NAMALWA (cell line): ENCODE data around the gene TSPAN5.
"Not testable (repeated sequence)": the region's sequence is repeated elsewhere in the genome, so short reads cannot be mapped to it uniquely, and the experiment has no call there.

Experiments
- DNase-seq: peaks from one replicate; pipeline ENCODE4 v3.0.0-alpha.2; 2015; ENCODE audit warnings: low spot score

TSPAN5 gene

DNA sequence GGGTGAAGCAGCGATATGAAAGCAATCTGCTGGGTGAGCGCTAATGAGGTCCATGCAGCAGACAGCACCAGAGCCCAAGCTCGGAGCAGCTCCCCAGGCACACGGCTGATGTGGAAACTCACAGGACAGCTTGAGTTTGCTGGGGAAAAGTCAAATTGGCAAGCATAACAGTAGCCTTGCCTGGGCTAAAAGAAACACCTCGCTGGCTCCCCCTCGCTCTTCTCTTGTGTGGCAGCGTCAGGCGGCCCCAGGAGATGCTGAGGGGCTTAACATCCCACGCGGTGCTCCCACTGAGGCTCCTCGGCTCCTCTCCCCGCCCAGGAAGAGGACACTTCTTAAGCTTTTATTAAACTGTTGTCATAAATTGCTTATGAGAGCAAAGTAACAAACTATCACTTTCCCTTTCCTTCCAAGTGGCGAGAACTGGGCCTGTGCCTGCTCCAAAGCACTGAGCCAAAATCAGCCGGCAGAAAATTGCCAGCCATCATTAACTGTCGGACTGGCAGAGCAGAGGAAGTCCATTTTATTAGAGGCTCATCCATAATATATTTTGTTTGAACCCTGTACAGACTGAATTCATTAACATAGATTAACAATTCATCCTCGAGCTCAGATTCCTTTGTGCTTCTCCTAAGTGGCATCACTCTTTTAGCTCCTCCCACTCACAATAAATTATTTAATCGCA lies 111.4 kb downstream of the TSPAN5 start:
- DNase-seq: no peak

DNA sequence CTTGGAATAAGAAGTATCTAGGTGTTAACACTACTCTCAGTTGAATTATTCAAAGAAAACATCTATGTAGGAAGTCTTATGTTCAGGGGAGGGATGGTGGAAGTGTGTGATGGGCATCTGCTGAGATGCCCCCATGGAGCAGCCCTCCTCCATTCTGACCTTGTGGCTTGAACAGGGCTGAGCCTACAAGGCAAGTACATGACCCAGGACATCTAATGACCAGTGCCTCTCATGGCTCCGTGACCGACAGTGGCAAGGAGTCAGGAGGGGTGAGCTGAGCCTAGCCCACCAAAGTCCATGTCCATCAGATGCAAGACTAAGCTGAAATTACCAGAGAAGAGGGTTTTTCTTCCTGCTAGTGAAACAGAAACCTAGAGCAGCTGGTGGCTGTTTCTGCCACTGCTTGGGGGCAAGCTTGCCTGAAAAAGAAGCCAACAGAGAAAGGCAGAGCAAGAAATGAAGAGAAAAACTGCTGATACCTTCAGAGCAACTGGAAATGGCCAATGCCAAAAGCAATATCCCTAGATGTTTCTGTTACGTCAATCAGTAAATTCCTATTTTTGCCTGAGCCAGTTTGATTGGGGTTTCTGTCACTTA lies 113.5 kb downstream of the TSPAN5 start:
- DNase-seq: no peak

DNA sequence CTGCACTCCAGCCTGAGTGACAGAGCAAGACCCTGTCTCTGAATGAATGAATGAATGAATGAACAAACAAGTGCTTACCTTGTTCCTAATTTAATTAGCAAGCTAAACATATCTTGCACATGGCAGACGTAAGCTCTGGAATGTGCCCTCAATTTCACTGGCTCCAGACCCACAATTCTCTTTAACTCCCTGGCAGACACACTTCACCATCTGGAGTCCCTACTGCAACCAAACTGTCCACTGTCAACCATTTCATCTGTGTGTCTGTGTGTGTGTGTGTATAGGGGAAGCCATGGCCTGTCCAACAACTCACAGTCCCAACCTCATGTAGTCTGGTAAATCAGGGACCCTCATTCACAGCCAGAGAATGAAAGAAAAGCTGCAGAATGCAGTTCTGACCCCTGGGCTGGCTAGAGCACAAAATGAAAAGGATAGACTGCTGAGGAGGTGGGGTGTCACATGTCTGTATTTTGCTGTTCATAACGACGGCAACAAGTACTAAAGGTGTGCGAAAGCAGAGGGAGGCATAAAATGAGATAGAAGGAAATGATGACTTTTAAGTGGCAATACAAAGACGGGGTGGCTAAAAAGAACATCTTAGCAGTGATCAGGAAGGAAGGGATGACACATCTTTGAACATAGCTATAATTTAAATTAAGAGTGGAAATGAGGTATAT lies 114.1 kb downstream of the TSPAN5 start:
- no peak for DNase-seq

DNA sequence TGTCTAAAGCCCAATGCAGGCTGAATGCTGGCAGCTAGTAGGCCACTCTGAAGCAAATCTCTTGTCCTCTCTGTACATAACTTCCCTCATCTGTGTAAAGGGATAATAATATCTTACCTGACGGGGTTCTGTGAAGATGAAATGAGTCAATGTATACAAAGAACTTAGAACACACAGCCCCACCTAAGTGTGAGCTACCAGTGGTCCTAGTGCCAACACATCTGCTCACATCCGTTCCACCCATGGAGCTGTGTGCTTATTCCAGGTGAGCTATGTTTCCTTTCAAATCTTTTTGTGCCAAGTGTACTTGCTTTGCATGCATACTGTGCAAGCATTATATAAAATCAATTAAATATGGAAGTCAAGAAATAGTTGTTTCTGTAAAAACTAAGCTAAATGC lies 116.4 kb downstream of the TSPAN5 start:
- DNase-seq: no peak

DNA sequence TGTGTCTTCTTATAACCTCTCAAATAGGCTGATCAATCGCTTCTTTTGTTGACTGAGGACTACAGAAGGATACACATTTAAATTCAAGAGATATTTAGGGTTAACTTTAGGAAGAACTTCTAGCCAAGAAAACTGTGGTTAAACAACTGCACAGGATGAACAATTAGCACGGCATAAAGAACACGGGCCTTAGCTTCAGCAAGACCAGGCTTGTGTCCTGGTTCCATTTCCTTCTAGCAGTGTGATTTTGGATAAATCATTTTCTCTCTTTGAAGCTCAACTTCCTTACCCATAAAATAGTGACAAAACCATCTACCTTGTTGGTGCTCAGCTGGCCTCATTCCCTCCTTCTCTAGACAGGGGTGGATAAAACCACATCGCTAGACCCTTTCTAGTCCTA lies 117.6 kb downstream of the TSPAN5 start:
- DNase-seq: no peak

DNA sequence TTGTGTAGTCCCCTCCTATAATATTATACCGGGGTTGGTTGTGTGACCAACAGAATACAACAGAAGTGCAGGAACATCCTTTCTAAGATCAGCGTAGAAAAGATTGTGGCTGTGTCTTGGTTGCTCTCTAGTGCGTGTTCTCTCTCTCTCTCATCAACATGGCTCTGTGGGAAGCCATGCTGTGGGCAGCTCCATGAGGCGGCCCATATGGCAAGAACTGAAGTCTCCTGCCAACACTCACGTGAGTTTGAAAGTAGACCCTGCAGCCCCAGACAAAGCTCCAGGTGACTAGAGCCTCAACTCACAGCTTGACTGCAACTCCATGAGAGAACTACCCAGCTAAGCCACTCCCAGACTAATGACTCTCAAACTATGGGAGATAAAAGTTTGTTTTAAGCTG lies 118.7 kb downstream of the TSPAN5 start:
- DNase-seq: no peak

DNA sequence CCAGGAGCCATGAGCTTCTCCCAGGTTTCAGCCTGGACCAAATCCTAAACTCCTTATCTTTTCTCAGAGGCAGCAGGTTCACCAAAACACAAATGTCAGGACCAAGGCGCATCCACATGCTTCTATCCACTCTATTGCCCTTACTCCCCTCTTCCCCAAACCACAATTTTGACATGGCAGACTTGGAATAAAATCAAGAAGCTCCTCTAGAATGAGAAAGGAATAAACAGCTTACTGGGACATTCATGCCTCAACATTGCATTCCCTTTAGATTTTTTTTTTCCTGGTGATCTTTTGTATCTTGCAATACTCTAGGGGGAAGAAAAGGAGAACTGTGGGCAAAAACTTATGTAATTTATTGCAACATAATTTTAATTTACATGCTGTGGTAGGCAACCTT lies 119.1 kb downstream of the TSPAN5 start:
- no peak for DNase-seq

DNA sequence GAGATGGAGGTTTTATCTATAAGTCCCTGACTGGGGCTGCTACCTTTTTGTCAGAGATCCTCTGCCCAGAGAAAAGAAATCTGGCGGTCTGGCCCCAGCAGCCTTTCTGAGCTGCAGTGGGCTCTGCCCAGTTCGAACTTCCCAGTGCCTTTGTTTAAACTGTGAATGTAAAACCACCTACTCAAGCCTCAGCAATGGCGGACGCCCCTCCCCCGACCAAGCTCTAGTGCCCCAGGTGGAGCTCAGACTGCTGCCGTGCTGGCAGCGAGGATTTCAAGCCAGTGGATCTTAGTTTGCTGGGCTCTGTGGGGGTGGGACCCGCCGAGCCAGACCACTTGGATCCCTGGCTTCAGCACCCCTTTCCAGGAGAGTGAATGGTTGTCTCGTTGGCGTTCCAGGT lies 121.8 kb downstream of the TSPAN5 start:
- no peak for DNase-seq

DNA sequence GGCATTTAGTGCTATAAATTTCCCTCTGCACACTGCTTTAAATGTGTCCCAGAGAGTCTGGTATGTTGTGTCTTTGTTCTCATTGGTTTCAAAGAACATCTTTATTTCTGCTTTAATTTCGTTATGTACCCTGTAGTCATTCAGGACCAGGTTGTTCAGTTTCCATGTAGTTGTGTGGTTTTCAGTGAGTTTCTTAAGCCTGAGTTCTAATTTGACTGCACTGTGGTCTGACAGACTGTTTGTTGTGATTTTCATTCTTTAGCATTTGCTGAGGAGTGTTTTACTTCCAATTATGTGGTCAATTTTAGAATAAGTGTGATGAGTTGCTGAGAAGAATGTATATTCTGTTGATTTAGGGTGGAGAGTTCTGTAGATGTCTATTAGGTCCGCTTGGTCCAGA lies 124.3 kb downstream of the TSPAN5 start:
- DNase-seq: not testable (repeated sequence)

DNA sequence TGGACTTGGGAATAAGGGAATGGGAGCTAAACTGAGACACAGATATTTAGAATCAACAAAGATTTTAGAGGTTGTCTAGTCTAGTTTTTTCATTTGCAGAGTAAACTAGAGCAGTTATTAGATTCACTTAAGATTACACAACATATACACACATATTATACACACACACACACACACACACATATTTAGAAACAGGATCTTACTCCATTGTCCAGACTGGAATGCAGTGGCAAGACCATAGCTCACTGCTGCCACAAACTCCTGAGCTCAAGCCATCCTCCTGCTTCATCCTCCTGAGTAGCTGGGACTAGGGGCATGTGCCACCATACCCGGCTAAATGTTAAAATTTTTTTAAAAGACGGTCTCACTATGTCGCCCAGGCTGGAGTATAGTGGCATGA lies 127.8 kb downstream of the TSPAN5 start:
- no peak for DNase-seq

DNA sequence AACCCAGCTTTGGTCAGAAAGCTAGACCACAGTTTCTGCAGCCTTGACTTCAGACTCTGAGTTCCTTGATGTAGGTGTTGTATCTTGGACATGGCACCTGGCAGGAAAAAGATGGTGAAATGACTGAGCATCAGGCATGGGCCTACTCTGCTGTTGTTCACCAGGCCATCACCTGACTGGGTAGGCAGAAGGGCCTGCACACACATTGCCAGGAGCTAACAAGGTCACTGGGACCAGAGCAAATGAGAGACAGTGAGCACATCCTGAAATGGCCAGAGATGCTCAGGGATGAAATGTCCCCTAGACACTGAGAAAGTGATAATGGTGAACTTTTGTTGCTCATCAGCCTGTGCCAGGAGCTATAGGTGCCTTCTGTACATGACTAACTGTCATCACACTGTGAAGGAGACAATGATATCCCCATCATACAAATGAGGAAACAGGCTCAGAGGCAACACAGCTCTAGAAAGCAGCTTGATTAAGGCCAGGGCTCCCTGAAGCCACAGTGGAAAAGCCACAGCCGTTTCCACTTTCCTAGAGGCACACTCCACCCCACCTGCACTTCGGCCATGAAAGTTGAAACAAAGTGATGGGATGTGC lies 128.3 kb downstream of the TSPAN5 start:
- DNase-seq: no peak

DNA sequence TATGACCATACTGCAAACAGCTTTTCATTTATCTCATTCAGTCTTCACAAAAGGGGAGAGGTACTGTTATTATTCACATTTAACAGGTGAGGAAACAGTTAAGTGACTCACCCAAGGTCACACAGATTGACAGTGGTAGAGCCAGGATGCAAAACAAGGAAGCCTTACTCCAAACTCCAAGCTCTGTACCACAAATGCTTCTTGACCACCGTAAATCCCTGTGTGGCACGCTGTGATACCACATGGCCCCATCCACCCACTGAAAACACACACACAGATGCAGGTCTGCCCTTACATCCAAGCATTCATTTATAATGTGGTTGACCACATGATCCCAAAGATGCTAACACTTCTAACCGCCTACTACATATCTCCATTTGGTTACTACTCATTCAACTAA lies 129.5 kb downstream of the TSPAN5 start:
- no peak for DNase-seq

DNA sequence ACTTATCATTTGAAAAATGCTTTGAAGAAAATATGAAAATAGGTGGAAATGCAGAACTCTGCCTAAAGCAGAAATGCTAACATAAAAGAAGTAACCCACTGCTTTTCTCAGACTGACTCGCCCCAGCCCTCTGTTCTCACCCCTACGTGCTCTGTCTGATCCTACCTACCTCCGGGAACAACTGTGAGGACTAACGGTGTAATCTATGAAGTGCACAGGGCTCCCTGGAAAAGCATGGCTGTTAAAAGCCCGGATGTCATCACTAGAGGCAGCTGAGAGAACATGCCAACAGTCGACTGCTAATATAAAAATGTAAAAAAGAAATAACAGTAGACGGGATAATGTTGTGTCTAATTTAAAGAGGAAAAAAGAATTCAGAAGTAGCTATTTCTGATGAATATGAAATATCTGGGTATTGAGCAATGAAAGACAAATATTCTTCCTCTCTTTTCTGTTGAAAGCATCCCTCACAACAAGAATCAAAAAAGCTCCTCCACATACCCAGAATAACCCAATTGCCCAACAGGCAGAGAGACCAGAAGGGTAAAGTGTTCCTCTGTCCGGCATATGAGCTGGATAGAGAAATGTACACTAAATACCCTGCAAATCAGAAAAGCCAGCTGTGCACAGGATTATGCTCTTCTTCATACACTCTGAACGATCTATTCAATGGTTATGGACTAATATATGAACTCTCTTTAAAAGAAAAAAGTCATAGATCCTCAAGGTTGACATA lies 130.7 kb downstream of the TSPAN5 start:
- no peak for DNase-seq

DNA sequence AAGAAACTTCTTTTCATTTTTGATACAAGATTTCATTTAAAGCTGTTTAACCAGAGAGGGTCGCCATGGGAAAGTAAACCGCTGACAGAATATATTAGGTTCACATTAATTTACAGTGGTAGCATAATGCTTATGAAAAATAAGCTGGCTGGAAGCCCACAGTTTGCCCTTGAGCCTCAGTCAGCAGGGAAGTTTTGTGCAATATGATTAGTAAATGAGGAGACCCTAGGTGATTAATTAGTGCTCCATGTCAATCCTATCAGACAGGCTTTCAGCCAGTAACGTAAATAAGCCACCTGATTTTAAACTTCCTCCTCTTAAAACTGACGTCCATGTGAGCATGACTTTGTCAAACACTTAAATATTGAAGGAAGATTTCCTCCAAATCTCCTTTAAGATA lies 134.2 kb downstream of the TSPAN5 start:
- DNase-seq: no peak

DNA sequence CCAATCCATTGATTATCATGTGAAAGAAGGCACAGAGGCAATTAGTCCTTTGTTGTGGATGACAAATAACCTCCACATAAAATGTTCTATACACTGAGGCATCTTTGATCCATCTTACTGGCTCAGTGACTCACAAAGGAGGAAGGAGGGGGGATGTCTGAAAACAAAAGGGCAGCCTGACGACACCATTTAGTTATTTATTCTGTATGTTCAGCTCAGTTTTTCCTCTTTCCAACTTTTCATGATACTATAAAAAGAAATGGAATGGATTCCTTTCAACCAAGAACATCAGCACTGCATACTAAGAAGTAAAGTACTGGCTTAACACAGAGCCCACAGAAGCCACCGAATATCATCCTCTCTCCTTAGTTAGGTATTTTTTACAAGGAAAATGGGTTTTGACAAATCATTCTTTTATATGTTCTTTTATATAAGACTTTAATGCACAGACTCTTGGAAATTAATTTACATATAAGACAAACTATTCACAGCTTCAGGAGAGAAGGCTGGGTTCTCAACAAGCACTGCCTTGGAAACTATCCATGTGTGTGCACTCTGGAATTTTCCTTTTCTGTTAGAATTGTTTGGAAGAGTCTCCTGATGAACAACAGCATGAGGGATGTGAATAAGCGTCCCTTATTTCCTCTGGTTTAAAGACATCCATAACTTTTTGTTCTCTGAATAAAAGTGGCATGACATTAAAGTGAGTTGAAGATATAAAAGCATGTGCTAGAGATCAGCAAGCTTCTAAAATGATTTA lies 135.6 kb downstream of the TSPAN5 start:
- DNase-seq: no peak

DNA sequence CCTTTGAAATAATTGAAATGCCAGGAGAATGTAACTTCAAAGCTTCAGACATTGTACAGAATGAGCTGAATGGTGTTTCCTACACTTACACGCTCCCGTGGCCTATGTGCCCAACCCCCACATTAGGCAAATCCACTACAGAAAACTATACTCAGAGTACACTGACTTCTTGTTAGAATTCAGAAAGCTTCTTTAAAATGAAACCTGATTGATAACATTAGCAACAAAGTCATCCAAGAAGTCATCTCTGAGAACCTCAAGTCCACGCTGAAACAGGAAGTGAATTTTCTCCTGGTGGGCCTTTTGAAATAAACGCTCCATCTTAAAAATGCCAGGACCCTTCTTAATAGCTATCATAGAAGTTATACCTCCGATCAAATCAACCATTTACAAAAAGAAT lies 136.3 kb downstream of the TSPAN5 start:
- no peak for DNase-seq

DNA sequence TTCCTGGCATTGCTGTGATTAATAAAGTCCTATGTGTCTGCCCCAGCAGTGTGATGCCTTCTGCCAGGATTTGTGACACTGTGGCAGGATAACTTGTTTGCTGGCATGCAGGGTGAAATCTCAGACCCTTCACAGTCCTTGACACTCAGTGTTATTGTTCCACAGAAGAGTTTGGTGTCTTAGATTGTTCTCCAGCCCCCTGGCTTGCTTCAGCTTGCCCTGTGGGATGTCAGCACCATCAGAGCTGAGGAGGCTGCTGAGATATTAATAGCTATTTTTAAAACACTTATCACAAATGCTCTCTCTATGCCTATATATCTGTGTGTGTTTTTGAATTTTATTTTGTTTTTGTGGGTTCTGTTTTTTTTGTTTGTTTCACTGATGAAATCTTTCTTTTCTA lies 136.9 kb downstream of the TSPAN5 start:
- DNase-seq: no peak

DNA sequence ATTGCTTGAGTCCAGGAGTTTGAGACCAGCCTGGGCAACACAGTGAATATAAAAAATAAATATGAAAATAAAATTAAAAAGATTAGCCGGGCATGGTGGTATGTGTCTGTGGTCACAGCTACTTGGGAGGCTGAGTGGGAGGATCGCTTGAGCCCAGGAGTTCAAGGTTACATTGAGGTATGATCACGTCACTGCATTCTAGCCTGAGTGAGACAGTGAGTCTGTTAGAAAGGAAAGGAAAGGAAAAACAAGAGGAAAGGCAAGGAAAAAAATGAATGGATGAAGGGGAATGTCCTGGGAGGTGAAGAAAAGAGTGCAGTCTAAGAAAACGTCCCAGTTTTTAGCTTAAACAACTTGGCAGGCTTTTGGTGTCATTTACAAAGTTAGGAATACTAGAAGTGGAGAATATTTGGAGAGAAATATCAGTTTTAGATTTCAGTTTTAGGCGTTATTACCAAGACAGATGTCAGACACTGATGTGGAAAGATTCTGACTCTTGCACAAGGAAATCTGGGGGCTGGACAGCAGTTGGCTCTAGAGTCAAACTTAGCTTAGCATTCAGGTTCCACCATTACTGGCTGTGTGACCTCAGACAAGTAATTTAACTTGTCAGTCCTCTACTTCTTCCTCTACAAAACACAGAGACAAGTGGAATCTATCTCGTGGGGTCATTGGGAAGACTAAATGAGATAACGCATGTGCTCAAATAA lies 139.0 kb downstream of the TSPAN5 start:
- DNase-seq: no peak

DNA sequence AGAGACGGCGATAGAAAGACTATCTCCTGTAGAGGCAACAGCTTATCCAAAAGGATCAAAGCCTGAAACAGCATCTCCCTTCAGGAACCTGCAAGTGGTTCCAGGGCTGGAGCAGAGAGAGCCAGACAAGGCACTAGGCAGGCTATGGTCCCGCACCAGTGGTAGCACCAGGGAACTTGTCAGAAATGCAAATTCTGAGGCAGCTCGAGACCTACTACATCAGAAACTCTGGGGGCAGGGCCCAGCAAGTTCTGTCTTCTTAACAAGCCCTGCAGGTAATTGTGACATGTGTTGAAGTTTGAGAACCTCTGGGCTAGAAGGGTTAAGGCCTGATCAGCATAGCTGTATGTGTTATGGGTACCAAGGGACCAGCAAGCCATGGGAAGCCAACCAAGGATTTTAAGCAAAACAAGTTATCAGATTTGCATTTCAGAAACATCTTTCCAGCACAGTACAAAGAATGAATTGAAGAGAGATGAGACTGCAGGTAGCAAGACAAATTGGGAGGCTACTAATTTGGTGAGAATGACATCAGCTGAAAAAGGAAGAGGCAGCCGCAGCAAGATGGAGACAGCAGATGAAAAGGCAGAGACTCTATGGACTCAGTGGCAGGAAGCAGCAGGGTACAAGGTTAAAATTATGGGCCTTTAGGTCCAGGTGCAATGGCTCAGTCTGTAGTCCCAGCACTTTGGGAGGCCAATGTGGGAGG lies 139.7 kb downstream of the TSPAN5 start:
- peak; percentile 57 for DNase-seq

DNA sequence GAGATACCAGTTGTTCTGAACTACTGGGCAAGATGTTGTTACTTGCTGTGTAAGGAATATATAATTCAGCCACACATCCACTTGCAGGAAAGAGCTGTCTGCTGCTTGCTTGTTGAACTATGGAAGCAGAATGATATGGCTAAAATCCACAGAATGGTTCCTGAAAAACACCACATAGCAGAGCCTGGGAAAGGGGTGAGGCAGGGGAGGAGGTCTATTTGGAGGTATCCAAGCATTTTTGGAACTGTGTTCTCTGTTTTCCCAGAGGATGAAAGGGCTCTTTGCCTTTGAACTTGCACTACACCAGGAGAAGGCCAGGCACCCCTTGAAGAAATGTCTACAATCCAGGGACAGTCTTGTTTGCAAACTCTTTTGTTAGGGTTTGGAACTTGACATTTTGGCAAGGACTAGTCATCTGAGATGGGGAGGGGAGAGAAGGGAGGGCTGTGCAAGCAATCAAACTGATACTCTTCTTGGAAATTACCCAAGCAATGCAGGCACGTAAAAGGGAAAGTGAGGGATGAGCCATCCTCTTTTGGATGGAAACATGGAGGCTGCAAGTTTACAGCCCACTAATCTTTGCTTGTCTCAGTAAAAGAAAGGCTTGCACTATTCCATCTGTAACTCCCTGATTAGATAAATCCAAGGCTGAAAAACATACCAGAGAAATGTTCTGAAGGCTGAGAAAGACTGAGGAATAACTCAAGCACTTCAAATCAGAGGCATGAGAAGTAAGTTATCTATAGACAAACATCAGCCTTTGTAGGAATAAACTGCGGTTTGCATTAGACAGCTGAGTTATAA lies 141.0 kb downstream of the TSPAN5 start:
- no peak for DNase-seq
